ENCODE measurements around the gene MMP25.

The MMP25 gene

DNA sequence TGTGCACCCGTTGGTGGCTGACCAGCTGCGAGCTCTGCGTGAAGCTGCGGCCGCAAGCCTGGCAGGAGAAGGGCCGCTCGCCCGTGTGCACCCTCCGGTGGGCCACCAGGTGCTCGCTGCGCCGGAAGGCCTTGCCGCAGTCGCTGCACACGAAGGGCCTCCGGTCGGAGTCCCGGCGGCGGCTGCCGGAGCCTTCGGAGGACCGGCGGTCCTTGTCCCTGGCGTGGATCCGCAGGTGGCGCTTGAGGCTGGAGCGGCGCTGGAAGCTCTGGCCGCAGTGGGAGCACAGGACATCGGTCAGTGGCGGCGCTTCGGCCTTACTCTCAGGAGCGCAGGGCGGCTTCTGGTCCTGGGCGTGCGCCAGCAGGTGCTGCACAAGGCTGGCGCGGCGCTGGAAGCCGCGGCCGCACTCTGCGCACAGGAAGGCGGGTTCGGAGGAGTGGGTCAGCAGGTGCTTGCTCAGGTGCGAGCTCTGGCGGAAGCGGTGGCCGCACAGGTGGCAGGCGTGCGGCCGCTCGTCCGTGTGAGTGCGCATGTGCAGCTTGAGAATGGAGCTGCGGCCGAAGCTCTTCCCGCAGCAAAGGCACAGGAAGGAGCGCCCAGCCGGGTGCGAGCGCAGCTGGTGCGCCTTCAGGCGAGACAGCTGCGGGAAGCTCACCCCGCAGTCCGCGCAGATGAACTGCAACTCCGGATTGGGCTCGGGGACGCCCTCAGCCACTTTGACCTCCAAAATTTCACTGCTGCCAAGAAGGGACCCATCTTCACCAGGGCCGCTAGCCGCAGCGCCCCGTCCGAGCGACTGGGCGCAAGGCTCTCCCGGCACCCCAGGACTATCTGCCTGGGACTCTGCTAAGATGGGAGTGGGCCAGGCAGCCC, 43.6 kb downstream of the MMP25 start:
- no peak for DNase-seq (ENCODE audit: low read depth in 3 of 3, low spot score in 1 of 3)

- DNase-seq (ENCODE audit: low read depth in 3 of 3, low spot score in 1 of 3) = no peak
These were observed 45.2 kb downstream of the MMP25 start for GRCh38 chr16:3091551-3091950.

GRCh38 chr16:3092501-3092941, 46.2 kb downstream of the MMP25 start:
- no peak for DNase-seq (ENCODE audit: low read depth in 3 of 3, low spot score in 1 of 3)

DNA sequence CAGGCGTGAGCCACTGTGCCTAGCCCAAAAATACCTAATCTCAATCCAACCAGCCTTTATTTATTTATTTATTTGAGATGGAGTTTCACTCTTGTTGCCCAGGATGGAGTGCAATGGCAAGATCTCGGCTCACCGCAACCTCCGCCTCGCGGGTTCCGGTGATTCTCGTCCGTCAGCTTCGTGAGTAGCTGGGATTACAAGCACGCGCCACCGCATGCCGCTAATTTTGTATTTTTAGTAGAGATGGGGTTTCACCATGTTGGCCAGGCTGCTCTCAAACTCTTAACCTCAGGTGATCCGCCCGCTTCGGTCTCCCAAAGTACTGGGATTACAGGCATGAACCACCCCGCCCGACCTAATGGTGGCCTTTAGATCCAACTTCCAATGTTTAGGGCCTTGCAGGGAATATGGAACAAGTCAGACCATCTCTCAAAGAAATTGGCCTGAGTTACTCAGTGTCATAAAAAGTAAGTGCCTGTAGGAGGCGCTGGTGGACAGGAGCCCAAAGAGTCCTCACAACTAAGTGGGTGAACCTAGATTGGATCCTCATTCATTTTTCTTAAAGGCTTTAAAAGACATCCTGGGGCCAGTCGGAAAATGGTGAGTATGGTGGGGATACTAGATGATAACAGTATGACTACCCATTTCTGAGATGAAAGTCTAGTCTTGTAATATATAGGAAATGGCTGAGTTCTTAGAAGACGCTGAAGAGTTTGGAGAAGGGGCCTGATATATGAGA, 48.1 kb downstream of the MMP25 start:
- no peak for DNase-seq (ENCODE audit: low read depth in 3 of 3, low spot score in 1 of 3)

GRCh38 chr16:3095869-3096268, 49.5 kb downstream of the MMP25 start:
- DNase-seq (ENCODE audit: low read depth in 3 of 3, low spot score in 1 of 3) = peak in 2 of 3 donors; percentile 28 to 46

- DNase-seq (ENCODE audit: low read depth in 3 of 3, low spot score in 1 of 3) = no peak
These were observed 50.0 kb downstream of the MMP25 start for GRCh38 chr16:3096362-3096761.

DNA sequence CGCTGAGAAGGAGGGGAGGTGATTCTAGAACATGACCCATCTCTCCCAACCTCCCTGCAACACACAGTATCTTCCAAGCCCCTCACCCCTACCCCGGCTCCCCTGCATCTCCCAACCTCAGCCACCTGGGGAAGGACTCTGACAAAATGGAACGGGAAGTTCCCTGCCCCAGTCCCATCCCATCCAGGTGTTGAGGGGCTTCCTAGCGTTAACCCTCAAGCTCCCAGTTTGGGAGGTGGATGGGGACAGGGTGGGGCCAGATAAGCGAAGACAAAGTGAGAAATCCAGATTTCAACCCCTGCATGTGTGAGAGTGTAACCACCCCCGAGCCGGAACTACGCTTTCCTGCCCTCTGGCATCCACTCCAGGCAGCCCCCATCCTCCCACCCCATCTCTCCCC, 50.9 kb downstream of the MMP25 start:
- no peak for DNase-seq (ENCODE audit: low read depth in 3 of 3, low spot score in 1 of 3)

DNA sequence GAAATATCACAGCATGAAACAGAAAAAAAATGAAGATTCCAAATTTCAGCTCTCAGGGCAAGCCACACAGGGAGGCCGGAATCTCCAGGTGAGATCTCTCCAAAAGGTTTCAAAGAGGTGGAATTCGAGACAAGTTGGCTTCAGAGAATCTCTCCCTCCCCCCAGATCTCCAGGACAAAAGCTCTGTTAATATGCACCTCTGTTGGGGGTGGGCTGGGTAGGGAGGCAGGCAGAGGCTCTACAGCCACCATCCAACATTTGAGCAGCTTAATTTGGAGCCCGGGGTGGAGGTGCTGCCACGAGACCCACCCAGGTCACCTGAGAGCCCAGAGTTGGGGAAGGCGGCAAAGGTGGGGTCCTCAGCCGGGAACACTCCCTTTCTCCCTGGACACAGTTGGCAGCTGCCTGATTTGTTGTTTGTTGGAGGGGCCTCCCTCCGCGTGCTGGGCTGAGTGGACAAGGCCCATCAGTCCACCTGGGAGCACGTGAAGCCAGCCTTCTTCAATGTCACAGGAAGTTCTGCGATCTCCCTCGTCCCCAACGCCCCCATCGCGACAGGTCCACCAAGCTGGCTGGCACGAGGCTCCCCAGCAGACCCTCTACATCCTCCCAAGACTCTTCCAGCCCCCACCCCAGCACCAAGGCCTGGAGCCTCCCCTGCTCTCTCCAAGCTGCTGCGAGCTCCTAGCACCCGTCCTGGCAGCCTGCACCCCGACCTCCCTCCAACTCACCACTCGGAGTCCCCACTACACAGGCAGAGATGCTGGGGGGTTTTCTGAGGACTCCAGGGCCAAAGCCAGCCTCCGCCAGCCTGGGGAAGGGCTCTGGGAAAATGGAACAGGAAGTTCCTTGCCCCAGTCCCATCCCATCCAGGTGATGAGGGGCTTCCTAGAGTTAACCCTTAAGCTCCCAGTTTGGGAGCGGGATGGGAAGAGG, 52.4 kb downstream of the MMP25 start, which contains the start of gene ZSCAN10:
ZSCAN10 (minus strand) TSS at position 836 of the 936 bp plus-strand sequence. CDS start 6,357 bp downstream, outside the sequence.
- no peak for DNase-seq (ENCODE audit: low read depth in 3 of 3, low spot score in 1 of 3)

- no peak for DNase-seq (ENCODE audit: low read depth in 3 of 3, low spot score in 1 of 3)
These were observed 53.0 kb downstream of the MMP25 start for GRCh38 chr16:3099395-3099731.

GRCh38 chr16:3099732-3100499, 53.6 kb downstream of the MMP25 start:
- peak; percentile 83 to 94 (median 85) for DNase-seq (ENCODE audit: low read depth in 3 of 3, low spot score in 1 of 3)

DNA sequence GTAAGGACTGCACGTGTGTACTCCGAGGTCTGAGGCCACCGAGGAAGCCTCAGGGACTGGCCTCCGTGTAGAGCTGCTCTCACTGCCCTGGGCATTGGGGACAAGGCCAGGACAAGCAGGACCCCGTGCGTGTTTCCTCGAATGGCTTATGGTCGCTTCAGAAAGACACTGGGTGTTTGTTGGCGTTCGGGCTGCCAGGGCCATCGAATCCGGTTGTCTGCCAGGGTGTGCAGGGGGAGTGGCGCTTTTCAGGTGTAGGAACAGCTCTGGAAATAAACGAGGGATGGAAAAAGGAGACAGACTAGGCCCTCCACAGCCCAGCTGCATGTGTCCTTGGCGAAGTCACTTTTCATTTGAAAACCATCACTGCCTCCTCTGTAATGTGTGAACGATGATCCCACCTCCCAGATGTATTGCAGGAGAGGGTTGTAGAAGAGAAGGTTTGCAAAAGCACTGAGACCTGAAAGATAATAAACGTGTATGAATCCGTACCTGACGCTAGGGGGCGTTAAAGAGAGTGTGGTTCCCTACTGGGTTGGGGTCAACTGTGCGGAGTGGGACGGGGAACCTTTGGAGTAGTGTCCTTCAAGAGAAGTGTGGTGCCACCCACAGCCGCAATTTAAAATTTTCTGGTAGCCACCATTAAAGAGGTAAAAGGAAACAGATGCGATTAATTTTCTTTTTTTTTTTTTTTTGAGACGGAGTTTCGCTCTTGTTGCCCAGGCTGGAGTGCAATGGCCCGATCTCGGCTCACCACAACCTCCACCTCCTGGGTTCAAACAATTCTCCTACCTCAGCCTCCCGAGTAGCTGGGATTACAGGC, 54.9 kb downstream of the MMP25 start:
- no peak for DNase-seq (ENCODE audit: low read depth in 3 of 3, low spot score in 1 of 3)

DNA sequence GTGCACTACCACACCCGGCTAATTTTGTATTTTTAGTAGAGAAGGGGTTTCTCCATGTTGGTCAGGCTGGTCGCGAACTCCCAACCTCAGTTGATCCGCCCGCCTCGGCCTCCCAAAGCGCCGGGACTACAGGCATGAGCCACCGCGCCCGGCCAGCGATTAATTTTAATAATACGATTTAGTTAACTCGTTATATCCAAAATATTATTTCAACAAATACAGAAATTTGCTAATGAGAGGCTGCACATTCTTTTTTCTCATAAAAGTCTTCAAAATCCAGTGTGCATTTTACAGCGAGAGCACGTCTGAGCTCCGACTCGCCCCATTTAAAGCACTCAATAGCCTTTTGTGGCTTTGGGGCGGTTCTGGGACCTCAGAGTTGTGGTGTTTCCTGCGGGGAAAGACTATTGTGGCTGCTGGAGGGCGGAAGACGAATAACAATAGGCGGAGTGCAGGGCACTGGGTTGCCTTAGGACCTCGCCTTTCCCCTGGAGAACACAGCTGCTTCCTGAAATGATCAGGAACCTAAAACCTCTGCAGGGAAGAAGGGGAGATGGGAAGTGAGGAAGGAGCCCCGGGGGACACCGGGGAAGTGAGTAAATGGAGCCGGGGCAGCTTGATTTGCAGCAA, 55.6 kb downstream of the MMP25 start:
- no peak for DNase-seq (ENCODE audit: low read depth in 3 of 3, low spot score in 1 of 3)

- DNase-seq (ENCODE audit: low read depth in 3 of 3, low spot score in 1 of 3) = peak; percentile 73 to 83 (median 77)
These were observed 60.0 kb downstream of the MMP25 start for GRCh38 chr16:3106205-3106928.
